HG03565 (cell line): ENCODE data around the gene SLC22A12.

ENCODE experiments used
- ATAC-seq: cut with Tn5 transposase; IDR thresholded peaks from one replicate; pipeline ENCODE4 v1.9.1; 2021; ENCODE audit warnings: mild to moderate bottlenecking, moderate library complexity; ENCODE audit not compliant: unreplicated experiment

Gene SLC22A12

DNA sequence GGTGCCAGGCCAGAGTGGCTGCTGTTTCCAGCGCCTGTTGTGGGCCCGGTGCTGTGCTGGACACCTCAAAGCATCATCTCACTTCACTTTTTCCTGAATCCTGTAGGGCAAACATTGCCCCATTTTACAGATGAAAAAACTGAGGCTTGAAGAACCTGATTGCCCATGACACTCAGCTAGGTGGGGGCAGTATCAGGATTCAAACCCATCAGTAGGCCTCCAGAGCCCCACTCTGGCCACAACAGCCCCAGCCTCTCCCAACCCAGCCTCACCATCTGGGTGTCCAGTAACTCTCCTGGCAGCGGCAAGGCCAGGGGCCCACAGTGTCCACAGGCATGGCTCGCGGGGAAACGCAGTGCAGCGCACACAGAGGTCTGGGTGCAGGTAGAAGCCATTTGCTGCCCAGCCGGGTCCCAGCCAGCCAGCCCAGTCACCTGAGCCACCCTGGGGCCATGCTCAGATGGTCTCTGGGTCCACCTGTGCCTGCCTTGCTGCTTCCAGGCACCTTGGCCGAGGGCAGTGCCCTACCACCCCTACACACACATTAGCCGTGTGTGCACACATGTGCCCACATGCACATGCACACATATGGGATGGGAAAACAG lies 11.5 kb downstream of the SLC22A12 start:
- ATAC-seq: no peak

DNA sequence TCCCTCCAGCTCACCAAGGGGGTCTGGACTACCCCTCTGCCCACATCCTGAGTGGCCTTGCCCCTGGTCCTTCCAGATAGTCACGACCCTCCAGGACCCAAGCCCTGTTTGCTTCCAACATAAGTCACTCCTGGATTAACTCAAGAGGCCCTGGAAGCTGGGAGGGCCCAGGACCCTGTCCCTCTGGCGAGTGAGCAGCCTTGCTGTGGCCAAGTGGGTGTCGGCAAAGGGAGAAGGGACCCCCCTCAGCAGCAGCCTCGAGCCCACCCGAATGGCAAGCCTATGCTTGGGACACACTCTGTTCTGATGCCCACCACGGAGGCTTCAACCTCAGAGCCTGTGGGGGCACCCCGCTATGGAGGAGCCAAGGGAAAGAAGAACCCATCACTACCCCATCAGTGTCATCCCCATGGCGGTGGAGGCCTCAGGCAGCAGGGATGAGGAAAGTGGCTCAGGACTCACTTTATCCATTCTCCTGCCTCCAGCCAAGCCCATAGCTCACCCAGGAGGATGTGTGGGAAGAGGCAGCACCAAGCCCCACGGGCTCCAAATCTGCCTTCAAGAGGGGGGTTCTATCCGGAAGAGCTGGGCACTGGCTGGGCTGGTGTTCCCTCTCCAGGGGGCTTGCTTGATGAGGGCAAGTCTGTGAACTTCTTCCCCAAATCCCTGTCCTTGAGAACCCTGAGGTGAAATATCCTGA lies 12.5 kb downstream of the SLC22A12 start:
- ATAC-seq: no peak

DNA sequence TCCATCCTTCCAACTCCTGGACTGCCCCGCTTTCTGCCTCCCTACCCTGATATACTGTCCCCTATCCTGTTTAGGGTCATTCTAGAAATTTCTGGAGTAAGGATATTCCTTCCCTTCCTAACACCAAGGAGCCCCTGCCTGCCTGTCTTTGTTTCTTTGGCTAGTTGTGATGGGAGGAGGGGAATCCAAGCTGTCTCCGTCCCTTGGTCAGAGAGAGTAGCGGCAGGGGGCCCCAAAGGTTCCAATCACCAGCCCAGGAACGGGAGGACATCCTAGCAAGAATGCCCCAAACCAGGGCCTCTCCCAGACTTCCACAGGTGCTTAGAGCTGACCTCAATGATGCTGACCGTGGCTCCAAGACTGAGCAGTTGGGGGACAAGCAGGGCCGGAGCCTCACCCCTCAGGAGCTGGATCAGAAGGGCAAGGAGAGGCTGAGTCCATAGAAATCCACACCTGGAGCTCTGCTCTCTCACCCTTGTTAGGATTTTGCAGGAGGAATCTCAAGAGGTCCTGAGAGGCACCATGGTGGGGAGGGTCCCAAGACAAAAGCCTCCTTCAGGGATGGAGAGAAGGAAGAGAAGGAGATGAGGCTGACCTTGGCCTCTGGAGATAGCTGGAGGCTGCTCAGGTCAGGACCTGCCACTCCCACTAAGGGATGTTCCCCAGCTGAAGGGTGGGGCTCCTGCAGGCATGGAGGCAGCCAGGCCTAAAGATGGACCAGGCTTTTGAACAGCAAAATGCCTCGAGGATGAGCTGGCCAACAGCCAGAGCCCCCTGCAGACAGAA lies 13.6 kb downstream of the SLC22A12 start:
- ATAC-seq: no peak

DNA sequence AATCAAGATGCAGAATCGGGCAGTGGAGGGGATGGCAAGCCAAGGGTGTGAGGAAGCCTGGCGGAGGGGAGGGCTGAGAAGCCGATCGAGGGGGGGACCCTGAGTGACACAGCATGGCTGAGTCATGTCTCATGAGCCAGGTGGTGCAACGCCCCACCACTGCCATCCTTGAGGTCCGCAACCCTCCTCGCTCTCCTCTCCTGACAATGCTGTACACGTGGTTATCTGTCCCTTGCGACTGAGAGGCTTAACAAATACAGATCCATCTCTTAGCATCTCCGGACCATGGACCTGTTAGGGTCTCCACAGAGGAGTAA lies 14.2 kb downstream of the SLC22A12 start:
- no peak for ATAC-seq

DNA sequence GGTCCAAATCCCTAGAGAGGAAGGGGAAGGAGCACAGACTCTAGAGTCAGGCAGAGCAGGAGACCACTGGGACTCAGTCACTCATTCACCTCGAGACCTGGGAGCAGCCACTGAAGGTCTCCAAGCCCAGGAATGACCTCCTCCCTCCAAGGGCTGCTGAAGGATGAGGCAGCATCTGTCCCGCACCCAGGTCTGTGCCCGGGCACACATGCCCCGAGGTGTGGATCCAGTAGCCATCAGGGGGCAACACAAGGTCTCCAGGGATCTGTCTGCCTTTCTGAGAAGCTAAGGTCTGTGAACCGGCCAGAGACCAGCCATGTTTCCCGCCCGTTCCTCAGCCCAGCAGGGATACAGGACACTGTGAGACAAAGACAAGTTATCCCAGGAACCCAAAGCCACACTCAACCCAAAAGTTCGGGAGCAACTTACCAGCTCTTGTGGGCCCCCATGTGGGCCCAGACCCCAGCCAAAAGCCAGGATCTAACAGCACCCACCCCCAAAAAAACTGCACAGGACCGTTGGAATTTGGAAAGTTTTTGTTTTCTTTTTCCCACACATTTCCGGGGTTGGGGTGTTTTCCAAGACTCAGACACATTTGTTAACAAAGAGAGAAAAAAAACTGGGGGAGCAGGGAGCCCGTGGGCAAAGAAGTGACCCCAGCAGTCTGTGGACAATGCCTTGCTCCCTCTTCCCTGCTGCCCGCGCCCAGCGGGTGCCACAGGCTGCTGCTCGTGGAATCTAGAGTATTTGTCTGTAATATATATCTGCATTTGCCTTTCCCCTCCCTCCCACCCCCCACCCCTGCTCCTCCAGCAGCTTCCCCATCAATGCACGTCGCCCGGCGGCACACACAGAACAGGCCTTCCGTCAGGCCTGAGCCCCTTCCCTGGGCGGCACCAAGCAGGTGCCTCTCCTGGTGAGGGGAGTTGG lies 14.9 kb downstream of the SLC22A12 start:
- ATAC-seq: no peak

DNA sequence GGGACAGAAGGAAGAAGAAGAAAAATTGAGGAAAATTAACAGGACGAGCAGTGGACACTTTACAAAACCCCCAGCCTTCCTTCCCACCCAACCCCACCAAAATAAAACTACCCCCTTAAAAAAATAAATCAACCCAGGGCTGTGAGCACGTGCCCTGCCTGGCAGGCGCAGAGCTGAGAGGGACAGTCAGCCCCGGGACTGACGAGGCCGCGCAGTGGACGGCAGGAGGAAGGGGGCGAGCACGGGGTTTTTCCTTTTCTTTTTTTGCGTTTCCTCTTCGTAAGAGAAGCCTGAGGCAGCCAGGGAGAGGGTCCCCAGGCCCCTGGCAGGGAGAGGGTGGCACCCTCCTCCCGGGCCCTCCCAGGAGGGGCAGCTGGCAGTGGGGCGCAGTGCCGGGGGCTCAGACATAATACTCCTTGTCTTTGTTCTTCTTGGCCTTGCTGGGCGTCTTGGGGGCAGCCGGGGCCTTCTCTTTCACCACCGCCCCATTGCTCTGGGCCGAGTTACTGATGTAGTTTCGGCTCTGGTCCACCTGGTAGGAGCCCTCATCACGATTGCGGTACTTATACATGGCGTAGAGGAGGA lies 15.9 kb downstream of the SLC22A12 start:
- ATAC-seq: no peak

DNA sequence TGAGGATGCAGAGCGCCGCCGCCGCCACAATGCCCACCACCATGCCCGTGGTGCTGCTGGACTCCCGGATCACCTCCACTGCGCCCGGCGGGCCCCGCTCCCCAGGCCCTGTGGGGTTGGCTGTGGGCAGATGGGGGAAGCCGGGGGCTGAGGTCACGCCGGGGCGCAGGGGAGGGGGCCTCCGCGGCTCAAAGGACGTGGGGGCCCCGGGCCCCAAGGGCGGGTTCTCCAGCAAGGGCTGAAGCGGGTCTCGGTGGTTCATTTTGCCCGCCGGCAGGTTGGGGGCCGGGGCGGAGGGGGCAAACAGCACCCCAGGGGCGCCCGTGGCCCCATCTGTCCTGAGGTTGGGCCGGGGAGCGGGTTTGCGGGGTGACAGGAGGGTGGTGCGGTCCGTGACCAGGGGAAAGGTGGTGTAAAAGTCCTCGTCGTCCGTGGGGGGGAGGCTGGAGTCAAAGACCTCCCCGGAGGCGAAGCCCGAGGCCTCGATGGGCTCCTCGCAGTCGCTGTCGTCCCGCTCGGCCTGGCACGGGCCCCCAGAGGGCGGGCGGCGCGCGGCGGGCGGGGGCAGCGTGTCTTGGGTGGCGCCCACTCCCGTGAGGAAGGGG lies 16.5 kb downstream of the SLC22A12 start:
- ATAC-seq: no peak

DNA sequence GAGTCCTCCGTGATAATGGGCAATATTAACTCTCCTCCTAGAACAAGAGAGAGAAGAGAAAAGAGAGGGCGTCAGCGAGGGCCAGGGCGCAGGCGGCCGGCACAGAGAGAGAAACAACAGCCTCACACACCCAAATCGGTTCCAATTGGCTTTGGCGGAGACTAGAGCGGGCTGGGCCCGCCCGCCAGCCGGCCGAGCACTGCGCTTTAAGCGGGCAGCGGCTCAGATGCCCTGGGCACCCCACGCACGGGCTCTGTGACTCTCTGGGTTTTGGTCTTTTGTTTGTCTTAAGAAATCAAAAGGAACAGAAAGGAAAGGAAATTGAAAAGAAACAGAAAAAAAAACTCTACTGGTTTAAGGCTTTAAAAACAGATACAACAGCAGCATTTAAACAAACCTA lies 17.0 kb downstream of the SLC22A12 start:
- no peak for ATAC-seq

DNA sequence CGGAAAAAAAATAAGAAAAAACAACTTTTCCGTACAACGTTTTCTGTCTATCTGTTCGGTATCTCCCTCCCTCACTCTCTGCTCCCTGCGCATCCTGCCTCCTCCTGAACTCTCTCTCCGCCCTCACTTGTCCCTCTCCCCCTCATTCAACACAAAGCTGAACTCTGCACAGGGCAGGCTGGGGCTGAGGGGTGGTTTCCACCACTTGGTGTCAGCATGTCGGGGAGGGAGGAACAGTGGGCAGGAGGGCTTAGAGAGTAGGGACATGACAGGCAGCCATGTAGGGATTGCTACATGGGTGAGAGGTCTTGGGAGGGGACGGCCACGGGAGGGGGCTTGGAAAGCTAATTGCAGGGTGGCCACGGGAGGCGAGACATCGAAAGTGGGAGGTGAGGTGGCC lies 17.6 kb downstream of the SLC22A12 start:
- no peak for ATAC-seq

DNA sequence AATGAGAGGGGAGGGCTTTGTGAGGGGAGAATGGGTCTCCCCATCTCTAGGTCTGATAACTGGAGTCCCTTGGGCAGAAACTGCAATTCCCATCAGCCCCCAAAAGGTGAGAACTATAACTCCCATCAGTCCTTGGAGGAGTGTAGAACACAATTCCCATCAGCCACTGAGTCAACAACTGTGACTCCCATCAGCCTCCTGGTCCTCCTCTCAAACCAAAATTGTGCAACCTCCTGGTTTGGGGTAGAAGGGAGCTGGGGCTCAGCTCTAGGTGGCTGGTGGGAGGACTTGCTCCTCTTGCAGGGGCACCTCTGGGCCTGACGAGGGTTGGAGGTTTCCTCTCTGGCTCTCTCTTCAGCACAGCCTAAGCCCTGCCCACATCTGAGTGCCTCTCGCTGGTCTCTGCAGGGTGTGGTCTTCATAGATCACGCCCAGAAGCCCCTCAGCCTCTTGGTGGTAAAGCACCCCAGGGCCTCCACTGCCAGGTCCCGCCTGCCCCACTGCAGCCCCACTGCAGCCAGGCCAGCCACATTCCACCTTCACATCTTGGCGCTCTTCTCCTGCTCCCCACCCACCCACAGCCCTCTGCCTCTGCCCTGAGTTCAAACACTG lies 18.5 kb downstream of the SLC22A12 start:
- no peak for ATAC-seq

DNA sequence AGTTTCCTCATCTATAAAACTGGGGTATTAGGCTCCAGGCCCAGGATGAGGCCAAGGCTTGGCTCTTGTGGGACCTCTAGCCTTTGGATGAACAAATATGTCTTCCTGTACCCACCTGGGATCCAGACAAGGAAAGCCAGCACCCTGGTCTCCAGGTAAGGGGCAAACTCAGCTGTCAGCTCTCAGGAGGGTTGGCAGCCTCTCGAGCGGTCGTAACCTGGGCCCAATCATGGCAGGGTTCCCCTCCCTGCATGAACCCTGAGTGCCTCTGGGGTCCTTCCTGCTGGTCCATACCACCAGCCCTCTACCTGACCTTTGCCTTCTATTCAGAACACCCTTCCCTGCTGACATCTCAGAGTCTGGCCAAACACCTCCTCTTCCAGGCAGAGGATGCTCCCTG lies 19.6 kb downstream of the SLC22A12 start:
- ATAC-seq: no peak

DNA sequence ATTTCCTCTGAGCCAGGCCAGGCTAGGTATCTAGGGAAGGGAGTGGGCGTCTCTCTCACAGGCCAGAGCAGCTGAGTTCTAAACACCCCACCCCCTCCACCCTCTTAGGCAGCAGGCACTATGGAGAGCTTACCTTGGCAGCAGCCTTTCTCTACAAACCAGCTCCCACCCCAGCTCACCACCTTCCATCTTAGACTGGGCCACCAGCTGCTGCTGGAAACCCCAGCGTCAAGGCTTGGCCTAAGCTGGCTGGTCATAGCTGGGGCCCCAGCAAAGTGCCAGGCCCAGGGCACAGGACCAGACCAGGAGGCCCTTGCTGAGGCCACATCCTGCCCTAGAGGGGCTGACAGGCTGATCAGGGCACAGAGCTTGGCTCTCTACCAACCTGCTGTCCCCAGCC lies 20.2 kb downstream of the SLC22A12 start:
- ATAC-seq: no peak

DNA sequence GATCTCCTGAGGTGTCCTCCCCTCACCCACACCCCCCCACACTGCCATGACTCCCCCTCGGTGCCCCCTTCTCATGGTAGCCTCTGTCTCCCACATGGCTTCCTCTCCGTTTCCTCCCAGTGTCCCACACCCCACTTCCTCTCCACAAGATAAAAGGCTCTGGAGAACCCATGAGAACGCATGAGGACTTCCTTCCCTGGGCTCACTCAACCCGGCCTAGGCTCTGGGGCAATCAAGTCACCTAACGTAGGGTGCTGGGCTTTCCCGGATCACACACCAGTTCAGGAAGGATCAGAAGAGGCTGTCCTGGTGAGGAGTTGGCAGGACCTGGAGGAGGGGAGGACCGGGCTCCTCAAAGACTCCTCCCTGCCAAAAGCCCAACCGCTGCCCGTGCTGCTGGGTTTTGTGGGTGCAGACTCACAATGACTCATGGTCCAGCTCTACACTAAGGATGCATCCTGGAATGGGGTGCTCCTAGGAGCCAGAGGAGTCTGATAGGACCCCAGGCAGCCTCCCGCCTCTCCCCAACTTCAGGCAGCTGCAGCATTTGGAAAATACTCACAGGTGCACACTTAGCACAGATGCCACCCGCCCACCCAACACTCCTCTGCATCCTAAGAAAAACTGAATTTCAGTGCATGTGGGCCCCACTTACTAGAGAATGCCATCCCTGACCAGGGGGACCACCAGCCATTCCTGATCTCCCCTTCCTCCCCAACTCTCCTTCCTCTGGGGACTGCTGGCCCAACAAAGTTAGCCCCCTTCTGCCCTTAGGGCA lies 21.0 kb downstream of the SLC22A12 start:
- ATAC-seq: no peak

DNA sequence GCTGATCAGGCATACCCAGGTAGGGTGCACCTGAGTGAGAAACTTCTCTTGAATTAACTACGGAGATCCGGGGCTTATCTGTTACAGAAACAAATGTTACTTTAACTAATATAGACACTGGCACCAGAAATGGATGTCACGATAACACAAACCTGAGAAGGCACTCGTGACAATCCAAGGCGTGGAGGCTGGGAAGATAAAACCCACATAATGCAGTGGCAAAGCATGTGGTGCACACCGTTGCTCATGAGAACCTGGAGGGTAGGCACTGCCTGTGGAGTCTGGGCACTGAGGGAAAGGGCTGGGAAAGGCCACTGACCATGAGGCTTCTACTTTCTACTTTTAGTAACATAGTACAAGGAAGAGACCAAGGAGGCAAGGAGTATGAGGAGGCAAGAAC lies 22.6 kb downstream of the SLC22A12 start:
- no peak for ATAC-seq

DNA sequence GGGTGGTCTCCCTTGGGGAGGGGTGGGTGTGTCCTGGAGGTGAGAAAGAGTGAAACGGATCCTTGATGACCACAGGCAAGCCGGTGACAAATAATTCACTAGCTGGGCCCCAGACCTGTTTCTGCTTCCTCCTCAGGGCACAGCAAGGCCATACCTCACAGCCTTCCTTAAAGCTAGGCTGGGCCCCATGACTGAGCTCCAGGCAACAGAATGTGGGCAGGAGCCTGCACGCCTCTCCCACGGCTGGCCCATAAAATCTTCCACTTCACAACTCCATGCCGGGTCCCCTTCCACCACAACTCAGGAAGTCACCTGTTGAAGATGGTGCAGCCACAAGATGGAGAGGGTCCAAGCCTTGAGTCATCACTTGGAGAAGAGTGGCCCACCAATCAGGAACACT lies 23.9 kb downstream of the SLC22A12 start:
- no peak for ATAC-seq

DNA sequence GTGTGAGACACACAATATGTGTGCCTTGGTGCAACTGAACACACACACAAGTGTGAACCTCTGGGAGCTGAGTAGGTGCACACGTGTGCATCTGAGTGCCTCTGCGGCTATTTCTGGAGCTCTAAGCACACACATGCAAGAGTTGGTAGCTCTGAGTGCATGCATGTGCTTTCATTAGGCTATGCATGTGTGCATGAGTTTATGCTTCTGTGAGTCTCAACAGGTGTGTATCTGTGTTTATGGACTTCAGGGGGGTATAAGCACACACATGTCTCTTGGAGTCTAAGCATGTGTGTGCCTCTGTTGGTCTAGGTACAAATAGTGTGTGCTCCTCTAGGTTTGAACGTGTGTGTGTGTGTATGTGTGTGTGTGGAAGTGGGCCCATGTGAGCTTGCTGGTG lies 25.8 kb downstream of the SLC22A12 start:
- no peak for ATAC-seq

DNA sequence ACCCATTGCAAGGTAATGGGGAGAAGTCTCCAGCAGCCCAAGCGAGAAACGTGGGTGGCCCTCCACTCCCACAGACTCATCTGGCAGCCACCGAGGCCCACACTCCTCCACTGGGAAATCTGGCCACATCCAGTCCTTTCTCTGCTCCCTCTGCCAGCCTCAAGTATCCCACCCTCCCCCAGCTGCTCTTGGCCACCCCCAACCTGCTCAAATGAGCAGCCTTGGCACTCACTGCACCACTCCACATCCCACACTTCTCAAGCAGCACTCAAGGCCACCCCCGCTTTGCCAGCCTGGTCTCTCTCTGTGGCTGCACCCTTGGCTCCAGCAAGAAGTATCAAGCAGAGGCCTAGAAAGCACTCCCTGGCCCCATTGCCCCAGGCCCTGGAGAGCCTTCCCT lies 28.2 kb downstream of the SLC22A12 start:
- no peak for ATAC-seq

DNA sequence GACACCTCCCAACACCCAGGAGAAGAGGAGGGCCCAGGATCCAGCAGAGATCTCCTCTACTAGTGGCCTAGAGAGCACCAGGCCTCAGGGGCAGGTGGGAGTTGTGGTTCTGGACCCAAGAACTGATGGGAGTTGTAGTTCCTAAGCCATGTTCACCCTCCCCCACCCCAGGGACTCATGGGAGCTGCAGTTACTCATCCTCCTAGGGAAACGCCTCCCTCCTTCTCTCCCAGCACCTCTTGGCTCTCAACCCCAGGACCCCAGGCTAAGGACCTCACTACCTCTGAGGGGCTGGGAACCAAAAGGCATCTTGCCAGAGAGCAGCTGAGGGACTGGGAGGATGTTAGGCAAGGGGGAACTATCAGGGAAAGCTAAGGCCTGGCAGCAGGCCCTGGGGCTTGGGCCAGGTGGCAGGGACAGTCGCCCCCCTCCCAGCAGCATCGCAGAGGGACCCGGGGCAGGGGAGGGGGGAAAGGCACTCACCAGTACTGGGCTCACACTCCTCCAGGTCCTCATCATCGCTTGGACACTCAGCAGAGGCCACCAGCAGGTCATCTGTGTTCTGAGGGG lies 28.9 kb downstream of the SLC22A12 start:
- no peak for ATAC-seq

DNA sequence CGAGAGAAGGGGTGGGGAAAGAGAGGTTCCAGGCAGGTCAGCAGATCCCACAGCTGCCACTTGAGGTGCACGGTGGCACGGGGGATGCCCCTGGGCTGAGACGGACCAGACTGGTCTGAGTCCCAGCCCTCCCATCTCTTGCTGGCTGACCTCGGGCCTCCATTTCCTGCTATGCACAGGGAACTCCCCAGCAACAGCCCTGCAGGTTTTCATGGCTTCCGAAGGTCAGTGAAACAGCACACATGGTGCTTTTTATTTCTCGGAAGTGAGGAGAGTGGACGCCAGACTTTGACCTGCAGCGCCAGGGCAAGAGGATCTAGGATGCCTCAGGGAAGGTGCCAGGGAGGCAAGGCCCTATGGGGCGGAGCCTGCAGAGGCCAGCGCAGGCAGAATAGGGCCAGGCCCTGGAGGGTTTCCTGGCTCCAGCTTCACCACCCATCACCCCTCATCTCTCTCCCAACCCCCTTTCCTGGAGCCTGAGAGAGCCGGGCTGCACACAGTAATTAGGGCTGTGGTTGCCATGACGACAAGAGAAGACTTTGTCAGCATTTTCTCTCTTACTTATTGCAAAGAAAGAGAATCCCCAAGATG lies 29.5 kb downstream of the SLC22A12 start:
- ATAC-seq: no peak
